ENCODE measurements around the gene EDA.

EDA gene

DNA sequence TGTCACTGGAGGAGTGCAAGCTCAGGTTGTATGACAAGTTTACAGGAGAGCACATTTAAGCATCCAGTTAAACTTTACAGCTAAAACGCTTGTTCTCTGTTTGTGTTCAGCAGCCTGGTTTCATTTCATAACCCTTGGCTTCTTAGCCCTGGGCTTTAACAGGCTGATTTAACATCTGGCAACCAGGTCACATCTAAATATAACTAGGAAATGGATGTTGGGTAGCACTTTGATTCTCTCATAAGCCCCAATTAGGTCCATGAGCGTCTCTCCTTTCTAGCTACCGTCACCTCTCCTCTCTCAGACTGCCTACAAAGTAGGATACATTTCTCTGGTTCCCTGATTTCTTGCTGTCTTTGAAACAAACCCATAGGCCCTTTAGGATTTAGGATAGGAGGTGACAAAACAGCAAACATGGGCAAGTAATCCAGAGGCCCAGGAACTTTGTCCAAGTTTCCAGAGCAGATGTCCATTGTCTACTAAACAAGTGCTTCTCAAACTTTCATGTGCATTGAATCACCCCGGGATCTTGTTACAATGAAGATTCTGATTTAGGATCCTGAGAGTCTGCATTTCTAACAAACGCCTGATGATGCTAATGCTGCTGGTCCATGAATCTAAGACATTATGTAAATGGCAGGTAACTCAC, 468.8 kb downstream of the EDA start:
- no peak for DNase-seq

GRCh38 chrX:70087857-70088630, 472.1 kb downstream of the EDA start:
- no peak for DNase-seq

- no peak for DNase-seq
These were observed 472.8 kb downstream of the EDA start for GRCh38 chrX:70088751-70089150.
